NOMO-1 treated with DMSO at 0.1 percent for 48 hours (cell line): ENCODE measurements around the gene MCAM.

Source experiments
- DNase-seq: peaks from one replicate; lab custom pipeline; 2025; ENCODE audit not compliant: unreplicated experiment; lab: John Stamatoyannopoulos, UW

MCAM gene

GRCh38 chr11:119346605-119347004 lies 29.7 kb upstream of the MCAM start, which contains the start of gene MFRP:
TSS of gene MFRP (minus strand) at chr11:119346705. CDS start at chr11:119346513, 192 bp downstream.
- no peak for DNase-seq

GRCh38 chr11:119345685-119346084 lies 28.8 kb upstream of the MCAM start:
- DNase-seq = no peak

GRCh38 chr11:119344291-119345010 lies 27.5 kb upstream of the MCAM start:
- DNase-seq = no peak

GRCh38 chr11:119343726-119344125 lies 26.8 kb upstream of the MCAM start:
- no peak for DNase-seq

GRCh38 chr11:119342362-119343130 lies 25.6 kb upstream of the MCAM start:
- no peak for DNase-seq

GRCh38 chr11:119342023-119342300 lies 25.0 kb upstream of the MCAM start:
- DNase-seq = no peak

- DNase-seq = no peak
Measured at GRCh38 chr11:119341222-119342022, 24.5 kb upstream of the MCAM start.

GRCh38 chr11:119340335-119341221 lies 23.6 kb upstream of the MCAM start, which contains the start of gene C1QTNF5:
TSS of gene C1QTNF5 (minus strand) at chr11:119340883. CDS start at chr11:119340397, 486 bp downstream.
- DNase-seq = no peak

- no peak for DNase-seq
Measured at GRCh38 chr11:119339589-119340334, 22.8 kb upstream of the MCAM start.

- DNase-seq = no peak
Measured at GRCh38 chr11:119338965-119339588, 22.1 kb upstream of the MCAM start.

- peak; percentile 47 for DNase-seq
Measured at GRCh38 chr11:119338318-119338890, 21.5 kb upstream of the MCAM start.

GRCh38 chr11:119337581-119338317 lies 20.8 kb upstream of the MCAM start:
- DNase-seq = no peak

- no peak for DNase-seq
Measured at GRCh38 chr11:119336744-119337469, 20.0 kb upstream of the MCAM start.

GRCh38 chr11:119335655-119336543 lies 19.0 kb upstream of the MCAM start:
- no peak for DNase-seq

GRCh38 chr11:119335091-119335654 lies 18.2 kb upstream of the MCAM start:
- no peak for DNase-seq

GRCh38 chr11:119334174-119334930 lies 17.4 kb upstream of the MCAM start, which contains the start of gene RNF26:
TSS of gene RNF26 (plus strand) at chr11:119334527. CDS start at chr11:119335123, 596 bp downstream.
- DNase-seq = peak; percentile 97
